H1 (cell line): Measurements from ENCODE around the gene RERE. TPM values are rescaled to one million over a fixed set of nuclear protein-coding genes. Genes with fewer than 3 reads are reported as not detected.

Source experiments
- BCL11A ChIP-seq, 2 experiments: IDR thresholded peaks; one replicate each; pipeline ENCODE4 v1.6.1; 2011; ENCODE audit warnings: low read depth in 2 of 2, low read length in 2 of 2, mild to moderate bottlenecking in 2 of 2
- BRCA1 ChIP-seq: IDR thresholded peaks from 2 replicates; pipeline ENCODE4 v1.6.1; 2012; ENCODE audit warnings: low read depth, low read length, improper control_type of control experiment
- E2F6 ChIP-seq: IDR thresholded peaks from 2 replicates; pipeline ENCODE4 v1.6.1; 2012; ENCODE audit warnings: inconsistent platforms
- HDAC6 ChIP-seq: IDR thresholded peaks from one replicate; pipeline ENCODE4 v1.7.1; 2012; ENCODE audit warnings: low read depth, mild to moderate bottlenecking, inconsistent platforms, low read length, moderate library complexity
- MAFK ChIP-seq: IDR thresholded peaks from 2 replicates; pipeline ENCODE4 v1.6.1; 2012; ENCODE audit warnings: low read depth, mild to moderate bottlenecking, improper control_type of control experiment, low read length
- TAF7 ChIP-seq: optimal IDR thresholded peaks from 2 replicates; pipeline ENCODE3; 2011; ENCODE audit warnings: low read depth, mild to moderate bottlenecking, inconsistent platforms, low read length, moderate library complexity, borderline replicate concordance
- USF2 ChIP-seq: IDR thresholded peaks from 2 replicates; pipeline ENCODE4 v1.6.1; 2011; ENCODE audit warnings: low read length, improper control_type of control experiment
- polyA plus RNA-seq, 7 experiments: library from polyadenylated mRNA; depleted of rRNA in 3 of 7; stranded (reverse) in 5 of 7; unstranded in 2 of 7; fragments of >200 nt in 5 of 7; fragments of 200-250 nt in 2 of 7; gene quantifications; 1 replicate in 5 of 7; 2 replicates in 1 of 7; 4 replicates in 1 of 7; pipeline versions ENCODE4 v1.2.1 to v1.2.3, GENCODE V29; 2011 to 2013; ENCODE audit warnings: missing spikeins in 2 of 7, mixed read lengths in 2 of 7
- total RNA-seq: library from RNA; stranded (reverse); fragmentation: NEBNext Ultra II Directional; extraction: Animal tissue kit (Norgen Biotek cat#: 25700); gene quantifications from 2 replicates; pipeline ENCODE4 v1.2.1, GENCODE V29; 2021

Gene RERE
- total and polyA plus RNA-seq, 2 of the 8 experiments (the other 6 are each of a cell fraction or from before 2014, with no cell fraction given): 15.3 to 142 TPM

- TF ChIP-seq USF2 (no peak), MAFK (no peak), E2F6 (no peak), BRCA1 (no peak), HDAC6 (no peak), TAF7 (no peak), BCL11A (IDR thresholded peaks at IDR 0.05; ENCODE audit: low read depth in 2 of 2, low read length in 2 of 2) (no peak)
Observed at GRCh38 chr1:8356256-8357209, 460.9 kb downstream of the RERE start (continued).
